Transverse colon (tissue), 3 donors: ENCODE data around the gene ZFP92.

Source experiments
- POLR2A ChIP-seq: fragments of 450-650 bp; IDR thresholded peaks from one replicate; pipeline ENCODE4 v1.6.1; 2016; ENCODE audit warnings: antibody characterized with exemption, mild to moderate bottlenecking, moderate library complexity
- TF ChIP-seq, protein P1 (sequence below), 5 experiments: fragments of 200-600 bp in 3 of 5; fragments of 450-650 bp in 2 of 5; sonication (generic) in 3 of 5; IDR thresholded peaks; 1 replicate in 2 of 5; 2 replicates in 3 of 5; pipeline ENCODE4 v1.5.1; 2016 to 2017; ENCODE audit warnings: antibody characterized with exemption in 5 of 5, inconsistent platforms in 3 of 5, mild to moderate bottlenecking in 2 of 5, moderate library complexity in 1 of 5

DNA sequence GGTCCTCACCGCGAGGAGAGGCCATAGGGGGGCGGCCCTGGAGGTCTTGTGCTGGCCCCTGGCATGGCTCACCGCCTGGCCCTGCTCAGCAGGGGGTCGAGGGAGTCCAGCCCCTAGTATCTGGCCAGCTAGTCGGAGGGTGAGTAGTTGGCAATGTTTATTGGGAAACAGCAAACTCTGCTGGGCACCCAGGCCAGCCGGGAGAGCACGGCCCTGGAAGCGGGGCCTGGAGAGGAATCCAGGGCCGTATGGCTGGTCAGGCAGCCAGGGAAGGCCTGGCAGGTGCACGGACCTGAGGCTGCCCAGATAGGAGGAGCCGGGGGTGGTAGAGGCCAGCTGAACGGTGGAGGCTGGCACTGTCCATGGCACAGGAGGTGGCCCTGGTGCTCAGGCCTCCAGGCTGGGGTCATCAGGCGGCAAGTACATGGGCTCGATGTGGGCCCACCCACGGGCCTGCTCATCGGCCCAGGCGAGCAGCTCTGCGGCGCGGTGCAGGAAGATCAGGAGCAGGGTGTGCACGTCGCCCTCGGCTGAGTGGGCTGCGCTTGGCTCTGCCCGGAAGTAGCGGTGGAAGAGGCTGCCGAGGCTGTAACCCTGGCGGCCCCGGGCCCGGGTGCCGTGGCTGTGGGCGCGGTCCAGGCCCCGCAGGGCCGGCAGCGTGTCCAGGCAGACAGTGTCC is 33.2 kb downstream of the ZFP92 start:
- TF ChIP-seq, protein P1, sequence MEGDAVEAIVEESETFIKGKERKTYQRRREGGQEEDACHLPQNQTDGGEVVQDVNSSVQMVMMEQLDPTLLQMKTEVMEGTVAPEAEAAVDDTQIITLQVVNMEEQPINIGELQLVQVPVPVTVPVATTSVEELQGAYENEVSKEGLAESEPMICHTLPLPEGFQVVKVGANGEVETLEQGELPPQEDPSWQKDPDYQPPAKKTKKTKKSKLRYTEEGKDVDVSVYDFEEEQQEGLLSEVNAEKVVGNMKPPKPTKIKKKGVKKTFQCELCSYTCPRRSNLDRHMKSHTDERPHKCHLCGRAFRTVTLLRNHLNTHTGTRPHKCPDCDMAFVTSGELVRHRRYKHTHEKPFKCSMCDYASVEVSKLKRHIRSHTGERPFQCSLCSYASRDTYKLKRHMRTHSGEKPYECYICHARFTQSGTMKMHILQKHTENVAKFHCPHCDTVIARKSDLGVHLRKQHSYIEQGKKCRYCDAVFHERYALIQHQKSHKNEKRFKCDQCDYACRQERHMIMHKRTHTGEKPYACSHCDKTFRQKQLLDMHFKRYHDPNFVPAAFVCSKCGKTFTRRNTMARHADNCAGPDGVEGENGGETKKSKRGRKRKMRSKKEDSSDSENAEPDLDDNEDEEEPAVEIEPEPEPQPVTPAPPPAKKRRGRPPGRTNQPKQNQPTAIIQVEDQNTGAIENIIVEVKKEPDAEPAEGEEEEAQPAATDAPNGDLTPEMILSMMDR (IDR thresholded peaks at IDR 0.05) = no peak
- no peak for TF ChIP-seq POLR2A
